ENCODE measurements around the gene SYF2. TPM values are rescaled to one million over a fixed set of nuclear protein-coding genes. Genes with fewer than 3 reads are reported as not detected.

Gene SYF2
- total RNA-seq, 4 donors from 2014 or later, result 32.7 to 52.2 (median 43.7) TPM

- 74 to 83% methylated on average over 14 of the region's 14 CpGs for WGBS, 2 donors
- Histone ChIP-seq H3K4me3 (no peak overlapping the region), H3K27ac (no peak overlapping the region), H3K27me3 (peaks cover 0 to 16% of the 10 kb centered on the region in 2 donors), H3K9me3 (no peaks in the 10 kb centered on the region), H3K36me3 (no peaks in the 10 kb centered on the region), H3K4me1 (no peaks in the 10 kb centered on the region)
- DNase-seq (ENCODE audit: low spot score in 2 of 2), result no peak
- TF ChIP-seq CTCF (IDR thresholded peaks at IDR 0.05) (no peak), POLR2A (IDR thresholded peaks at IDR 0.05) (no peak), EP300 (IDR thresholded peaks at IDR 0.05) (no peak)
These were observed 45.9 kb downstream of the SYF2 start for GRCh38 chr1:25186161-25187007.

- no peaks in the 10 kb centered on the region for H3K9me3 ChIP-seq
- no peaks in the 10 kb centered on the region for H3K36me3 ChIP-seq
- no peak for DNase-seq (ENCODE audit: low spot score in 2 of 2)
- H3K4me1 ChIP-seq, result no peaks in the 10 kb centered on the region
- H3K4me3 ChIP-seq, result no peak overlapping the region
- H3K27me3 ChIP-seq, result peaks cover 0 to 16% of the 10 kb centered on the region in 2 donors
- WGBS, 2 donors, result 44 to 46% methylated on average over 10 of the region's 10 CpGs
- H3K27ac ChIP-seq, result no peak overlapping the region
- TF ChIP-seq EP300 (IDR thresholded peaks at IDR 0.05), result no peak
- no peak for TF ChIP-seq CTCF (IDR thresholded peaks at IDR 0.05)
- TF ChIP-seq POLR2A (IDR thresholded peaks at IDR 0.05), result no peak
These were observed 46.7 kb downstream of the SYF2 start for GRCh38 chr1:25185409-25186160.

- DNase-seq (ENCODE audit: low spot score in 2 of 2), result no peak
- 89% methylated on average over 13 of the region's 13 CpGs for WGBS, 2 donors
- Histone ChIP-seq H3K4me1 (no peaks in the 10 kb centered on the region), H3K27me3 (peaks cover 0 to 16% of the 10 kb centered on the region in 2 donors), H3K9me3 (no peaks in the 10 kb centered on the region), H3K4me3 (no peak overlapping the region), H3K36me3 (no peaks in the 10 kb centered on the region), H3K27ac (no peak overlapping the region)
- TF ChIP-seq CTCF (IDR thresholded peaks at IDR 0.05) (no peak), EP300 (IDR thresholded peaks at IDR 0.05) (no peak)
These were observed 48.1 kb downstream of the SYF2 start for GRCh38 chr1:25184001-25184762.

GRCh38 chr1:25183126-25183980, 48.9 kb downstream of the SYF2 start:
- DNase-seq (ENCODE audit: low spot score in 2 of 2), result no peak
- TF ChIP-seq EP300 (IDR thresholded peaks at IDR 0.05), result no peak
- TF ChIP-seq CTCF (IDR thresholded peaks at IDR 0.05), result no peak
- no peak for TF ChIP-seq POLR2A (IDR thresholded peaks at IDR 0.05)
- peaks cover 0 to 16% of the 10 kb centered on the region in 2 donors for H3K27me3 ChIP-seq
- H3K27ac ChIP-seq, result no peak overlapping the region
- no peak overlapping the region for H3K4me3 ChIP-seq
- no peaks in the 10 kb centered on the region for H3K36me3 ChIP-seq
- no peaks in the 10 kb centered on the region for H3K4me1 ChIP-seq
- no peaks in the 10 kb centered on the region for H3K9me3 ChIP-seq
- WGBS, 2 donors, result 86 to 90% methylated on average over 21 of the region's 21 CpGs

All from tibial nerve (tissue), 4 donors.